SU-DHL-6 (cell line): ENCODE measurements around the gene SRSF8.

Source experiments
- H2AFZ ChIP-seq: fragments of 200-600 bp; sonication (generic); 2 replicates; pipeline ENCODE4 v1.6.1; 2014; ENCODE audit warnings: low read depth, mild to moderate bottlenecking, moderate library complexity, mixed read lengths, antibody characterized with exemption, low read length; ENCODE audit not compliant: severe bottlenecking
- H3F3A ChIP-seq: fragments of 200-600 bp; shearing (Covaris generic); 2 replicates; pipeline ENCODE4 v1.6.0; 2016; ENCODE audit warnings: antibody characterized with exemption, mild to moderate bottlenecking; ENCODE audit not compliant: insufficient read depth
- H3K27ac ChIP-seq: fragments of 200-600 bp; sonication (generic); 2 replicates; pipeline ENCODE4 v1.5.1; 2016; ENCODE audit warnings: low read depth, mild to moderate bottlenecking, low read length, moderate library complexity, mixed read lengths
- H3K27me3 ChIP-seq: fragments of 200-600 bp; sonication (generic), shearing (Covaris generic); 2 replicates; pipeline ENCODE4 v1.6.0; 2014; ENCODE audit warnings: mild to moderate bottlenecking, low read length
- H3K36me3 ChIP-seq: fragments of 200-600 bp; sonication (generic); 2 replicates; pipeline ENCODE4 v1.6.1; 2014; ENCODE audit warnings: mild to moderate bottlenecking, low read length, mixed read lengths
- H3K4me2 ChIP-seq: fragments of 300-600, 200-600 bp; shearing (Covaris generic), sonication (generic); 2 replicates; pipeline ENCODE4 v1.6.0; 2014; ENCODE audit warnings: low read length, low read depth, mild to moderate bottlenecking; ENCODE audit not compliant: poor library complexity, severe bottlenecking
- H3K4me3 ChIP-seq: fragments of 200-600 bp; sonication (generic); 2 replicates; pipeline ENCODE4 v1.5.1; 2014; ENCODE audit warnings: antibody characterized with exemption, low read length, mild to moderate bottlenecking, mixed read lengths; ENCODE audit not compliant: insufficient read depth, poor library complexity, severe bottlenecking
- H3K79me2 ChIP-seq: fragments of 200-600 bp; sonication (generic); 2 replicates; pipeline ENCODE4 v1.6.1; 2014; ENCODE audit warnings: mild to moderate bottlenecking, low read length, moderate library complexity; ENCODE audit not compliant: insufficient read depth
- H3K9ac ChIP-seq: fragments of 200-600 bp; sonication (generic); 2 replicates; pipeline ENCODE4 v1.7.0; 2014; ENCODE audit warnings: mild to moderate bottlenecking, low read length
- H3K9me2 ChIP-seq: fragments of 200-600 bp; sonication (generic); replicated peaks from 2 replicates; pipeline ENCODE4 v1.6.1; 2014; ENCODE audit warnings: low read length; ENCODE audit not compliant: insufficient read depth
- H3K9me3 ChIP-seq: fragments of 200-600 bp; sonication (generic); 2 replicates; pipeline ENCODE4 v1.6.1; 2014; ENCODE audit warnings: low read length, mixed read lengths; ENCODE audit not compliant: insufficient read depth
- H4K20me1 ChIP-seq: fragments of 200-600 bp; sonication (generic); 2 replicates; pipeline ENCODE4 v1.6.1; 2014; ENCODE audit warnings: low read depth, mild to moderate bottlenecking, antibody characterized with exemption, low read length, moderate library complexity, mixed read lengths
- EZH2phosphoT487 ChIP-seq: fragments of 200-600 bp; sonication (generic), shearing (Covaris generic); conservative IDR thresholded peaks from 2 replicates; pipeline ENCODE4 v1.6.1; 2018; ENCODE audit warnings: mild to moderate bottlenecking, antibody characterized with exemption, low read length, moderate library complexity, mixed read lengths
- TF ChIP-seq, protein P1 (sequence below): fragments of 200-600 bp; sonication (generic); IDR thresholded peaks from one replicate; pipeline ENCODE4 v1.5.1; 2017; ENCODE audit warnings: antibody characterized with exemption, mild to moderate bottlenecking, low read length, moderate library complexity; ENCODE audit not compliant: insufficient read depth, poor library complexity, severe bottlenecking

SRSF8 gene

GRCh38 chr11:95111923-95112540 lies 45.3 kb downstream of the SRSF8 start:
- no peaks in the 10 kb centered on the region for H4K20me1 ChIP-seq
- H2AFZ ChIP-seq: no peak overlapping the region
- no peaks in the 10 kb centered on the region for H3K36me3 ChIP-seq
- H3K9me2 ChIP-seq: no peaks in the 10 kb centered on the region
- H3K9ac ChIP-seq: no peak overlapping the region
- no peaks in the 10 kb centered on the region for H3F3A ChIP-seq
- no peak overlapping the region for H3K4me2 ChIP-seq
- no peak overlapping the region for H3K27ac ChIP-seq
- no peaks in the 10 kb centered on the region for H3K27me3 ChIP-seq
- no peaks in the 10 kb centered on the region for H3K9me3 ChIP-seq
- no peaks in the 10 kb centered on the region for H3K79me2 ChIP-seq
- TF ChIP-seq, protein P1, sequence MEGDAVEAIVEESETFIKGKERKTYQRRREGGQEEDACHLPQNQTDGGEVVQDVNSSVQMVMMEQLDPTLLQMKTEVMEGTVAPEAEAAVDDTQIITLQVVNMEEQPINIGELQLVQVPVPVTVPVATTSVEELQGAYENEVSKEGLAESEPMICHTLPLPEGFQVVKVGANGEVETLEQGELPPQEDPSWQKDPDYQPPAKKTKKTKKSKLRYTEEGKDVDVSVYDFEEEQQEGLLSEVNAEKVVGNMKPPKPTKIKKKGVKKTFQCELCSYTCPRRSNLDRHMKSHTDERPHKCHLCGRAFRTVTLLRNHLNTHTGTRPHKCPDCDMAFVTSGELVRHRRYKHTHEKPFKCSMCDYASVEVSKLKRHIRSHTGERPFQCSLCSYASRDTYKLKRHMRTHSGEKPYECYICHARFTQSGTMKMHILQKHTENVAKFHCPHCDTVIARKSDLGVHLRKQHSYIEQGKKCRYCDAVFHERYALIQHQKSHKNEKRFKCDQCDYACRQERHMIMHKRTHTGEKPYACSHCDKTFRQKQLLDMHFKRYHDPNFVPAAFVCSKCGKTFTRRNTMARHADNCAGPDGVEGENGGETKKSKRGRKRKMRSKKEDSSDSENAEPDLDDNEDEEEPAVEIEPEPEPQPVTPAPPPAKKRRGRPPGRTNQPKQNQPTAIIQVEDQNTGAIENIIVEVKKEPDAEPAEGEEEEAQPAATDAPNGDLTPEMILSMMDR: no peak
- TF ChIP-seq EZH2phosphoT487: no peak
- no peak overlapping the region for H3K4me3 ChIP-seq

- no peaks in the 10 kb centered on the region for H4K20me1 ChIP-seq
- TF ChIP-seq EZH2phosphoT487: no peak
- TF ChIP-seq, protein P1: no peak
- no peak overlapping the region for H2AFZ ChIP-seq
- H3K9ac ChIP-seq: no peak overlapping the region
- H3K36me3 ChIP-seq: no peaks in the 10 kb centered on the region
- no peak overlapping the region for H3K27ac ChIP-seq
- no peaks in the 10 kb centered on the region for H3K9me3 ChIP-seq
- no peaks in the 10 kb centered on the region for H3K79me2 ChIP-seq
- no peak overlapping the region for H3K4me2 ChIP-seq
- H3K4me3 ChIP-seq: no peak overlapping the region
- H3K27me3 ChIP-seq: no peaks in the 10 kb centered on the region
- no peaks in the 10 kb centered on the region for H3F3A ChIP-seq
- no peaks in the 10 kb centered on the region for H3K9me2 ChIP-seq
Measured at GRCh38 chr11:95115597-95115996, 48.9 kb downstream of the SRSF8 start.

- H3K9me3 ChIP-seq: no peaks in the 10 kb centered on the region
- no peak overlapping the region for H2AFZ ChIP-seq
- H3K79me2 ChIP-seq: no peaks in the 10 kb centered on the region
- H3K9ac ChIP-seq: no peak overlapping the region
- H3K9me2 ChIP-seq: no peaks in the 10 kb centered on the region
- H3K27me3 ChIP-seq: no peaks in the 10 kb centered on the region
- no peaks in the 10 kb centered on the region for H4K20me1 ChIP-seq
- no peak overlapping the region for H3K4me3 ChIP-seq
- H3K4me2 ChIP-seq: no peak overlapping the region
- no peaks in the 10 kb centered on the region for H3K36me3 ChIP-seq
- H3F3A ChIP-seq: no peaks in the 10 kb centered on the region
- TF ChIP-seq, protein P1: no peak
- TF ChIP-seq EZH2phosphoT487: no peak
- H3K27ac ChIP-seq: no peak overlapping the region
Measured at GRCh38 chr11:95119361-95120060, 52.8 kb downstream of the SRSF8 start.
